ENCODE data around the gene TSGA10. TPM values are rescaled to one million over a fixed set of nuclear protein-coding genes. Genes with fewer than 3 reads are reported as not detected.
"Not testable (repeated sequence)": the region's sequence is repeated elsewhere in the genome, so short reads cannot be mapped to it uniquely, and the experiment has no call there.

Gene TSGA10
- total RNA-seq, 1 donor from 2014 or later = 4.7 TPM

- no peak for ATAC-seq
- no peak for DNase-seq
- intact Hi-C loops (cut with micrococcal nuclease) = no loop called here
Measured at GRCh38 chr2:99158599-99158998, 3.9 kb upstream of the TSGA10 start.

- intact Hi-C loops (cut with micrococcal nuclease) = no loop called here
- ATAC-seq (no peak), DNase-seq (no peak)
Measured at GRCh38 chr2:99156891-99157290, 2.1 kb upstream of the TSGA10 start.

DNA sequence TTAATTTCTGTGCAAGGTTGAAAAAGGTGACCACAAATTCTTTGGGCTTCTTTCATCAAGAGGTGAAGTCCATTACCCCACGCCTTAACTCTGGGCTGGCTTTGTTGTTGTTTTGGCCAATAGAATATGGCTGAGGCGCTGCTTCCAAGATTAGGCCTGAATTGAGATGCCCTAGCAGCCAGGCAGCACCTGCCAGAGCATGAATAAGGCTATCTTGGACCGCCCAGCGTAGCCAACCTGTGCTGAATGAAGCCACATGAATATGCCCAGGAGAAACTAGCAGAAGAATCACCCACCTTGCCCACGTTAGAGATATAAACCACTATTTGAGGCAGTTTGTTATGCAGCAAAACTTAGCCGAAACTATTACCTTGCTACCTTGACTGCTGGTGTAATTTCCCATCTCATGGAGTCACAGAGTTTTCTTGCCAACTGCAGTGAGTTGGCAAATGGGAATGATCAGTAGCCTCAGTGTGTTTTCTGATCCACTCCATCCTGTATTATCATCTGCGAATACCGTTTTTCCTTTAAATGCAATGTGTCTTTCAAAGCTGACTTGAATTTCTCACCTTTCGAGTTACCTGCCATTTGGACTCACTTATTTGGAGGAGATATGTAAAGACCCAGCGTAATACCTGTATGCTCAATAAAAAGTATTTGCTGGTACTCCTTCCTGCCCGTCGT, 679 bp downstream of the TSGA10 start:
- ATAC-seq (peak; percentile 14), DNase-seq (no peak)
- intact Hi-C loops (cut with micrococcal nuclease) = no loop called here

- DNase-seq = no peak
- no peak for ATAC-seq
- intact Hi-C loops (cut with micrococcal nuclease) = no loop called here
Measured at GRCh38 chr2:99152199-99152895, 2.4 kb downstream of the TSGA10 start.

DNA sequence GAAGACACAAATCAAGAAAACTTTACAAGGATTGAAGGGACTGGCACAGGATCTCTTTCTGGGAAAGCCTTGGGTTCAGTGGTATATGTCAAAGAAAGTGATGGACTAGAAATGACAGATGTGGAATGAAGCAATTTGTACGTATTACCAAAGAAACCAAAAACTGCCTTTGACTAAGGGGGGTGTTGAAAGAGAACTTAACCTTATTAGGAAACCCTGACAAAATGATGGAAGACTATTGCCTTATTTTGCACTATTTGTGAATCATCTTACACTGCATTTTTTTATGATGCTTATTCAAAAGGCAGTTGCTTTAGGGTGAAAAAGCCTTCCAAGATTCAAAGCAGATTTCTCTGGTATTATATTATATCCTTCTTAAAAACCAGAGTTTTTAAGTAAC, 4.0 kb downstream of the TSGA10 start:
- ATAC-seq (no peak), DNase-seq (no peak)
- intact Hi-C loops (cut with micrococcal nuclease) = no loop called here

DNA sequence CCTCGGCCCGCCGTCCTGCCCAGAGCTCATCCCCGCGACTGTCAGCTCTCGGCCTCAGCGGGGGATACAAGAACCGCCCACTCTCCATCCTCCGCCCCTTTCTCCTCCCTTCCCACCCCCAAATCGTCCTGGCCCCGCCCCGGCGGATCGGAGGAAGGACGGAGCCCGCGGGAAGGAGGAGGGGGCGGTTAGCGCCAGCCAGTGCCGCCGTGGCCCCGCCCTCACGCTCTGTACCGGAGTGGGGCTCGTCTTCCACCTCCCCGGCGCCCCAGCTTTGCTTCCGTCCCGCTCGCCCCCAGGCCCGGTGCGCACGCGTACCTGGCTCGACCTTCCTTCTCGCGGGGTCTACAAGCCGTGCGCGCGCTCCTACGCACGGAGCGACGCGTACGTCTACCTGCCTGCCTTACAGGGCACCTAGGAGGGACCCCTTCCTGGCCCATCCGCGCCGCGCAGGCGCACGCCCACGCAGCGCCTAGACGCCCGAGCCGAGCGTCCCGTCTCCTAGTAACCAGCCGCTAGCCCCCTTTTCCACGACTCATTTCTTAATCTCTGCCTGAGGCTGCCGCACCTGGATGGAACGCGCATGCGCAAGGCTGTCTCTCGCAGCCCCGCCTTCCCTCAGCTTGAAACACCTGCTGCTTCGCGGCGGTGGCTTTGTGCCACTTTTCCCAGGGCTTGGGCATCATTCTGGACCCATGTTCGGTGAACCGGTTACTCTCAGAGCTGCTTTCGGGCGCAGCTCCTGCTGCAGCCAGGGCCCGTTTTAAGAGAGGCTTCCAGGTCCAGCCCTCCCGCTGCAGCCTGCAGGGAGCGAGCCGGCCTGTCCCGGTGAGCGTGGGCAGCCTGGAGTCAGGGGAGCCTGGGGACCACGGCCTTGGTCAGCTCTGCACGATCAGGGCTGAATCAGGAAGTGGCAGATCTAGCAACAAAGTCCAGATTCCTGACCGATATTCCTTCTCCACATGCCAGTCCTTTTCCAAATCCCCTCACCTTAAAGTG, 13.3 kb downstream of the TSGA10 start, which contains the start of gene C2orf15:
Gene C2orf15, plus strand, starts transcription at position 598 of the 999 bp plus-strand sequence. CDS start 8,852 bp downstream, outside the sequence.
- DNase-seq = peak; percentile 96
- ATAC-seq = peak; percentile 99
- intact Hi-C loops (cut with micrococcal nuclease) = no loop called here

DNA sequence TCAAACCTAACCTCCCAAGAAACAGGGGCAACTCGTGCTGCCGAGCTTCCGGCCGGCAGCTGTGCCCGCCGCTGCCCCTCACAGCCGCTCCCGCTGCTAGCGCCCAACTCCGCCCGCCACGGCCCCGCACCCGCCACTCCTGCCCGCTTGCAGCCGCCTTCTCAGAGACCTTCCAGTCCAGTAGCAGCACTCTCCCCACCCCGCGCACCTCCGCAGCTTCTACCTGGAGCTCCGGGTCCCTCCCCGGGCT, 14.0 kb downstream of the TSGA10 start:
- ATAC-seq (peak; percentile 66), DNase-seq (no peak)
- intact Hi-C loops (cut with micrococcal nuclease) = no loop called here

DNA sequence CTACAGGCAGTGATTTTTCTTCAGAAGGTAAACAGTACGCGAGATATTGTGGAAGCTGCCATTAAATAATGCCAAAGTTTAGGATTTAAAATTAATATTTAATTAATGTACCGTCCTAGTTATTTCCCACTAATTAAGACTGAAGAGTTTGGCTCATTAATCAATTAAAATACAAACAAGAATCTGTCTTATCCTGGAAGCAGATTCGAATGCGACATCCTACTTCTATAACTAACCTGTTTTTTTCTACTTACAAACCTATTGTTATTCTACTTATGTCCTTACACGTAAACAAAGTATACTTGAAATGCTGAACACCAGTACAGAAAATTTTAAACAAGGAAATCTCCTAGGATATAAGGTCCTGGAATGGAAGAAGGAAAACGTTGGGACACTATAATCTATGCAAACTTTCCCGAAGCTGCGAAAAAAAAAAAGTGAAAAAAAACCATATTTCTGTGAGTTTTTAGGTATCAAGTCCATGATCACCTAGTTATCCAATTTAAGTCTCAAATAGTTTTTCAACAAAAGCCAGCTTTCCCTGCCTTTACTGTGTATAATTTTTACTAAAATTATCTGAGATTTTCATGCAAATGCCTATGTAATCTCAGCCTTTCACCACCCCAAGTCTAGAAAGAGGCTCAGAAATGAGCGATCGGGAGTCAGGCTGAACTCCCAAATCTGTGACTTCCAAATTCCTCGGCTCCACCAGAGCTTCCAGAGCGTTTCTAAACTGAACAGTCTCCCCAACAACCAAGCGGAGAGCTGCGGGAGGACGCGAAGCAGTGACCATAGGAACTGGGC, 14.5 kb downstream of the TSGA10 start:
- intact Hi-C loops (cut with micrococcal nuclease) = no loop called here
- DNase-seq = no peak
- no peak for ATAC-seq

DNA sequence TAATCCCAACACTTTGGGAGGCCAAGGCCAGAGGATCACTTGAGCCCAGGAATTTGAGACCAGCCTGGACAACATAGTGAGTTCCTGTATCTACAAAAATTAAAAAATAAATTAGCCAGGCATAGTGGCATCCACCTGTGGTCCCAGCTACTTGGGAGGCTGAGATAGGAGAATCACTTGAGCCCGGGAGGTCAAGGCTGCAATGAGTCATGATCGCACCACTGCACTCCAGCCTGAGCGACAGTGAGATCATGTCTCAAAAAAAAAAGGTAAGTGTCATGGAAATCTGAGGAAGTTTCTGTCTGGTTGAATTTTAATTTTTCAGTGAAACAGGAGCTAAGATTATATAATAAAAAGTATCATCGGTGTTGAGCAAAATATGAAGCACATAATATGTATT, 15.7 kb downstream of the TSGA10 start:
- intact Hi-C loops (cut with micrococcal nuclease) = no loop called here
- ATAC-seq (no peak), DNase-seq (no peak)

GRCh38 chr2:99135044-99135556, 19.6 kb downstream of the TSGA10 start:
- DNase-seq; intact Hi-C loops (cut with micrococcal nuclease); ATAC-seq: not testable (repeated sequence)

- DNase-seq (no peak), ATAC-seq (no peak)
- intact Hi-C loops (cut with micrococcal nuclease) = no loop called here
Measured at GRCh38 chr2:99127981-99128380, 26.8 kb downstream of the TSGA10 start.

- intact Hi-C loops (cut with micrococcal nuclease) = no loop called here
- no peak for DNase-seq
- ATAC-seq = no peak
Measured at GRCh38 chr2:99112617-99113016, 42.1 kb downstream of the TSGA10 start.

DNA sequence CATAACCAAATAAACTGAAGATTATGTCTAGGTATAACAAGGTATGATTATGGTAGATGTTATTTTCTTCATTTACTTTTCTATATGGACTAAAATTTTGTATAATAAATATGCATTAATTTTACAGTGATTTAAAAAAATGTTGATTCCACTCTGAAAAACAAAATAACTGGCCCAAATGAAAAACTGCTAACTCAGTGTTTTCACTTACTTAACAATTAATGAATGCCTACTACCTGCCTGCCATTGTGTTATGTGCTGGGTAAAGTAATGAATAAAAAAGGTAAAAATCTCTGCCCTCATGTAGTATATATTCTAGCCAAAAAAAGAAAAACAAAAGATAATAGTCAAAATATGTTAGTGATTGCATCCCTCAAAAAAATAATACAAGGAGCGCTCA, 42.8 kb downstream of the TSGA10 start:
- no peak for DNase-seq
- ATAC-seq = no peak
- intact Hi-C loops (cut with micrococcal nuclease) = no loop called here

DNA sequence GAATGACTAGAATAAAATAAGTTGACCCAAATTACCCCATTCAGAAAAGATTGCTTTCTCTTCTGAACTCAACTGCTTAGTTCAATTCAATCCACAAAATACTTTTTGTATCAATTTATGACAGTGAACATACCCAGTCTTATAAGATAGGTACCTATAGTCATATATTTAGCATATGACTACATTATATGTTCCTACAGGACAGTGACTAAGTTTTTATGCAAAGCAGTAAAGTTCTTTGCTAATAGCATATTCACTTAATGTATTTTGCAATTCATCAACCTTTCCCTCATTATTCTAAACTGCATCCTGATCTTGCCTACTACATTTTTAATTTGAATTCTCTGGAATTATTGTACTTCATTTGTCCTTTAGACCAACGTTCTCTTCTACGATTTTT, 43.5 kb downstream of the TSGA10 start:
- intact Hi-C loops (cut with micrococcal nuclease) = no loop called here
- DNase-seq (no peak), ATAC-seq (no peak)

- DNase-seq (no peak), ATAC-seq (no peak)
- intact Hi-C loops (cut with micrococcal nuclease) = no loop called here
Measured at GRCh38 chr2:99106913-99107312, 47.8 kb downstream of the TSGA10 start.

DNA sequence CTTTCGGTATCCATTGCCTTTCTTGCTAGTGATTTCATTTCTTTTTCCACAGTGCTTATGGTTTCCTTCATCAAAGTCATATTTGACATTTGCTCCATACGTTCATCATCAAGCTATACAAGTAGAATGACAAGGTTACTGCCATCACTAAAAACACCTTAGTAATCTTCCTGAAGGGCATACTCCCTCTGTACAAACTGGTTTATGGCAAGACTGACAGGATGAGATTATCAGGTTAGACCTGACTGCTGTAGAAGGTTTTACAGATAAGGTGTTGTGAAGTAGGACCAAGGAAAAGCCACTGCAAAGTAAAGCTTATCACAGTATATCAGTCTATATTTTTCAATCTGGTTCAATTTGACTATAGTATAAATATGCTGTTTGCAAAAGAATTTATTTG, 50.7 kb downstream of the TSGA10 start:
- ATAC-seq (no peak), DNase-seq (no peak)
- intact Hi-C loops (cut with micrococcal nuclease) = no loop called here

DNA sequence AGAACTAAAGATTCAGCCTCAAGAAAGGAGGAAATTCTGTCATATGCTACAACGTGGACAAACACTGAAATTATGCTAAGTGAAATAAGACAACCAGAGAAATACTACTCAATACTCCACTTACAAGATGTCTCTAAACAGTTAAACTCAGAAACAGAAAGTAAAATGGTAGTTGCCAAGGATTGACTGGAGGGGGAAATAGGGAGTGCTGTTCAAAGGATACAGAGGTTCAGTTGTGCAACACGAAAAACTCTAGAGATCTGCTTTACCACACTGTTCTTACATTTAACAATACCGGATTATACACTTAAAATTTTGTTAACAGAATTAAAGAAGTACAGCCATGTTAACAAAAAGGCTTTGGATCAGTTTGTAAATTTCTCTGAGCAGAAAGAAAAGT, 53.0 kb downstream of the TSGA10 start:
- DNase-seq (no peak), ATAC-seq (peak; percentile 53)
- intact Hi-C loops (cut with micrococcal nuclease) = no loop called here

GRCh38 chr2:99096728-99097127, 58.0 kb downstream of the TSGA10 start:
- intact Hi-C loops (cut with micrococcal nuclease) = no loop called here
- ATAC-seq (no peak), DNase-seq (no peak)

GRCh38 chr2:99088017-99088416, 66.7 kb downstream of the TSGA10 start:
- ATAC-seq = no peak
- intact Hi-C loops (cut with micrococcal nuclease) = no loop called here
- DNase-seq = no peak

Measured in left ventricle myocardium superior (tissue), 1 donor.